SK-N-SH (cell line): ENCODE data around the gene ZNF503. TPM values are rescaled to one million over a fixed set of nuclear protein-coding genes. Genes with fewer than 3 reads are reported as not detected.

Source experiments
- CTCF ChIA-PET: fragments of 300-600, 350-600 bp; formaldehyde crosslinking; extraction: SDS; loops from one replicate; lab custom pipeline; 2021; lab: Yijun Ruan, JAX
- POLR2A ChIA-PET: fragments of 350-600 bp; sonication (Branson Sonifier 250); formaldehyde crosslinking; extraction: SDS; loops from one replicate; lab custom pipeline; 2020; ENCODE audit warnings: antibody characterized with exemption, inconsistent platforms; lab: Yijun Ruan, JAX
- DNase-seq: peaks from one replicate; pipeline ENCODE4 v3.0.0; 2012
- H2AFZ ChIP-seq: fragments of 200-600 bp; sonication (generic); 2 replicates; pipeline ENCODE4 v1.8.1; 2016; ENCODE audit warnings: antibody characterized with exemption, mild to moderate bottlenecking, low read depth
- H3F3A ChIP-seq: fragments of 200-600 bp; sonication (generic); replicated peaks from 2 replicates; pipeline ENCODE3; 2016; ENCODE audit warnings: antibody characterized with exemption, mild to moderate bottlenecking; ENCODE audit not compliant: insufficient read depth
- H3K27ac ChIP-seq, 2 experiments: fragments of 200-500 bp in 1 of 2; fragments of 200-600 bp in 1 of 2; sonication (Bioruptor generic) in 1 of 2; sonication (generic), shearing (Covaris generic) in 1 of 2; 2 replicates each; pipeline versions ENCODE4 v1.5.1 to v1.6.1; 2014 to 2016; ENCODE audit warnings: low read depth in 2 of 2, inconsistent platforms in 1 of 2, low read length in 1 of 2, mild to moderate bottlenecking in 1 of 2, mixed read lengths in 1 of 2
- H3K27me3 ChIP-seq: fragments of 200-600 bp; sonication (generic), shearing (Covaris generic); 2 replicates; pipeline ENCODE4 v1.6.1; 2016; ENCODE audit warnings: mixed run types; ENCODE audit not compliant: insufficient read depth
- H3K36me3 ChIP-seq, 2 experiments: fragments of 200-500 bp in 1 of 2; fragments of 200-600 bp in 1 of 2; sonication (Bioruptor generic) in 1 of 2; sonication (generic) in 1 of 2; replicated peaks in 1 of 2; 2 replicates each; pipeline versions ENCODE3 to v1.5.1; 2014 to 2016; ENCODE audit warnings: low read length in 1 of 2, mild to moderate bottlenecking in 1 of 2; ENCODE audit not compliant: insufficient read depth in 2 of 2, control insufficient read depth in 1 of 2
- H3K4me1 ChIP-seq, 2 experiments: fragments of 200-500 bp in 1 of 2; fragments of 200-600 bp in 1 of 2; sonication (Bioruptor generic) in 1 of 2; sonication (generic), shearing (Covaris generic) in 1 of 2; 2 replicates each; pipeline versions ENCODE4 v1.5.1 to v1.6.1; 2014 to 2016; ENCODE audit warnings: low read depth in 1 of 2, low read length in 1 of 2, mixed run types in 1 of 2; ENCODE audit not compliant: insufficient read depth in 2 of 2, control insufficient read depth in 1 of 2
- H3K4me2 ChIP-seq: fragments of 200-600 bp; sonication (generic), shearing (Covaris generic); 2 replicates; pipeline ENCODE4 v1.6.1; 2017; ENCODE audit warnings: mixed run types
- H3K4me3 ChIP-seq, 2 experiments: fragments of 200-500 bp in 1 of 2; fragments of 200-600 bp in 1 of 2; sonication (Bioruptor generic) in 1 of 2; sonication (generic), shearing (Covaris generic) in 1 of 2; 2 replicates each; pipeline versions ENCODE4 v1.5.1 to v1.8.1; 2014 to 2016; ENCODE audit warnings: low read depth in 2 of 2, inconsistent platforms in 1 of 2, low read length in 1 of 2, mild to moderate bottlenecking in 1 of 2, mixed read lengths in 1 of 2, moderate library complexity in 1 of 2
- H3K79me2 ChIP-seq: fragments of 200-600 bp; sonication (generic); 2 replicates; pipeline ENCODE4 v1.8.1; 2017; ENCODE audit warnings: mild to moderate bottlenecking; ENCODE audit not compliant: insufficient read depth
- H3K9ac ChIP-seq: fragments of 200-600 bp; sonication (generic); 2 replicates; pipeline ENCODE4 v1.6.1; 2017; ENCODE audit warnings: mixed run types
- H3K9me2 ChIP-seq: fragments of 200-600 bp; sonication (generic); 2 replicates; pipeline ENCODE4 v1.6.1; 2017; ENCODE audit warnings: mixed run types
- H3K9me3 ChIP-seq: fragments of 200-600 bp; sonication (generic); 2 replicates; pipeline ENCODE4 v1.6.1; 2017; ENCODE audit warnings: mixed run types, mild to moderate bottlenecking, moderate library complexity
- H4K20me1 ChIP-seq: fragments of 200-600 bp; sonication (generic); 2 replicates; pipeline ENCODE4 v1.6.1; 2017; ENCODE audit warnings: mild to moderate bottlenecking, mixed run types; ENCODE audit not compliant: insufficient read depth
- CHD2 ChIP-seq: fragments of 150-350 bp; IDR thresholded peaks from 2 replicates; pipeline ENCODE4 v1.6.1; 2018; ENCODE audit warnings: low read length; ENCODE audit not compliant: partially characterized antibody
- CTCF ChIP-seq: fragments of 200-600 bp; sonication (generic); IDR thresholded peaks from 2 replicates; pipeline ENCODE4 v1.6.1; 2017; ENCODE audit warnings: antibody characterized with exemption, mild to moderate bottlenecking, moderate library complexity
- EP300 ChIP-seq, 2 experiments: IDR thresholded peaks; 2 replicates each; pipeline versions ENCODE4 v1.4.0 to v1.6.1; 2012; ENCODE audit warnings: borderline replicate concordance in 1 of 2, low read depth in 1 of 2, low read length in 1 of 2
- EZH2phosphoT487 ChIP-seq: fragments of 200-600 bp; sonication (generic); IDR thresholded peaks from 2 replicates; pipeline ENCODE4 v1.6.1; 2017; ENCODE audit warnings: low read depth, mixed run types, mild to moderate bottlenecking, antibody characterized with exemption, moderate library complexity, borderline replicate concordance
- FOSL2 ChIP-seq: IDR thresholded peaks from 2 replicates; pipeline ENCODE4 v1.4.0; 2012; ENCODE audit warnings: low read depth, mild to moderate bottlenecking, moderate library complexity, borderline replicate concordance
- FOXJ3 ChIP-seq: sonication (generic); formaldehyde crosslinking; IDR thresholded peaks from 2 replicates; pipeline ENCODE4 v1.5.1; 2020; ENCODE audit warnings: mild to moderate bottlenecking, missing genetic modification reagents
- GABPA ChIP-seq: IDR thresholded peaks from 2 replicates; pipeline ENCODE4 v1.4.0; 2012; ENCODE audit warnings: low read depth, mild to moderate bottlenecking
- MAX ChIP-seq: IDR thresholded peaks from 2 replicates; pipeline ENCODE4 v1.4.0; 2012; ENCODE audit warnings: low read depth
- NFIC ChIP-seq: IDR thresholded peaks from 2 replicates; pipeline ENCODE4 v1.4.0; 2012; ENCODE audit warnings: borderline replicate concordance
- NRF1 ChIP-seq: IDR thresholded peaks from 2 replicates; pipeline ENCODE4 v1.6.1; 2012; ENCODE audit warnings: low read depth, mild to moderate bottlenecking, low read length
- PBX3 ChIP-seq: IDR thresholded peaks from 2 replicates; pipeline ENCODE4; 2012
- POLR2AphosphoS5 ChIP-seq: IDR thresholded peaks from 2 replicates; pipeline ENCODE4 v1.6.1; 2012; ENCODE audit warnings: low read depth, low read length
- RAD21 ChIP-seq: IDR thresholded peaks from 2 replicates; pipeline ENCODE4 v1.6.1; 2012; ENCODE audit warnings: mild to moderate bottlenecking, low read length
- SMC3 ChIP-seq: IDR thresholded peaks from 2 replicates; pipeline ENCODE4 v1.6.1; 2012; ENCODE audit warnings: low read depth, low read length, improper control_type of control experiment
- TAF1 ChIP-seq: IDR thresholded peaks from 2 replicates; pipeline ENCODE4 v1.6.1; 2012; ENCODE audit warnings: low read depth, mild to moderate bottlenecking, low read length, moderate library complexity, borderline replicate concordance
- ZBTB33 ChIP-seq: IDR thresholded peaks from 2 replicates; pipeline ENCODE4 v1.4.0; 2012; ENCODE audit warnings: low read depth, borderline replicate concordance
- WGBS: methylation state at CpG from one replicate; pipeline ENCODE4 v1.1.6; 2017; ENCODE audit warnings: low lambda C conversion rate; 5-methylcytosine and 5-hydroxymethylcytosine counted together
- polyA plus RNA-seq, 3 experiments: library from polyadenylated mRNA; depleted of rRNA; stranded (reverse); fragments of >200 nt; gene quantifications; 2 replicates each; pipeline ENCODE4 v1.2.3, GENCODE V29; 2012

The ZNF503 gene
- polyA plus RNA-seq, 1 of the 3 experiments (the other 2 are of a cell fraction) = 5.9 TPM

GRCh38 chr10:75408911-75409885 lies 7.6 kb upstream of the ZNF503 start:
- Histone ChIP-seq H3K4me1 (peaks cover 0 to 11% of the 10 kb centered on the region in 2 experiments; a peak in 1 of 4 replicates), H3F3A (peaks cover 5% of the 10 kb centered on the region), H3K9me3 (no peaks in the 10 kb centered on the region), H2AFZ (peak overlapping the region; percentile 96), H3K27ac (peak overlapping the region; percentile 24 to 80), H3K4me2 (peak overlapping the region; percentile 93), H3K9me2 (no peaks in the 10 kb centered on the region)
- POLR2A ChIA-PET = interaction anchor here (1.2 kb wide), 1 partner anchor 99 kb away, joined by 4 read pairs; no protein-coding TSS in a partner anchor
- WGBS = 7% methylated on average over 23 of the region's 76 CpGs
- CTCF ChIA-PET = interaction anchor here (0.8 kb wide), 1 partner anchor 15 kb away, joined by 3 read pairs; no protein-coding TSS in a partner anchor
- TF ChIP-seq FOSL2 = no peak
- no peak for TF ChIP-seq FOXJ3 (CRISPR knock-in tag)
- TF ChIP-seq MAX = 0 out of 2 replicates have a peak, but pooled peaks have one; percentile 38
- TF ChIP-seq EZH2phosphoT487 = no peak
- no peak for TF ChIP-seq PBX3
- TF ChIP-seq CTCF = no peak
- TF ChIP-seq CHD2 = peak; percentile 79
- no peak for TF ChIP-seq EP300 (IDR thresholded peaks at IDR 0.05; ENCODE audit: borderline replicate concordance in 1 of 2, low read depth in 1 of 2, low read length in 1 of 2)
- peak; percentile 79 for TF ChIP-seq NRF1
- TF ChIP-seq TAF1 = 0 out of 2 replicates have a peak, but pooled peaks have one; percentile 26
- peak; percentile 9; the same call in 1 of the 2 replicates for TF ChIP-seq POLR2AphosphoS5
- TF ChIP-seq SMC3 = no peak
- no peak for TF ChIP-seq RAD21
- TF ChIP-seq ZBTB33 = 0 out of 2 replicates have a peak, but pooled peaks have one; percentile 49
- TF ChIP-seq NFIC = no peak; the same call in 1 of the 2 replicates
- TF ChIP-seq GABPA = peak; percentile 45; the same call in 1 of the 2 replicates
- TF ChIP-seq, all 33 proteins: peak for 7
- peak overlapping the region; percentile 82 for H3K9ac ChIP-seq
- peaks cover 0 to 7% of the 10 kb centered on the region in 2 experiments for H3K36me3 ChIP-seq
- DNase-seq = peak; percentile 98
- H3K27me3 ChIP-seq = no peaks in the 10 kb centered on the region
- peak overlapping the region; percentile 92 to 93 for H3K4me3 ChIP-seq
- H4K20me1 ChIP-seq = no peaks in the 10 kb centered on the region
- peaks cover 12% of the 10 kb centered on the region for H3K79me2 ChIP-seq
